Activated CD4-positive, alpha-beta T cell treated with anti-CD3 and anti-CD28 coated beads, Interleukin-10, Interleukin-2, amounts not matched to agents 100 ng/mL and 50 ng/mL, durations not matched to agents 16 hours and 8 hours (primary cell): Measurements from ENCODE around the gene MBNL2.

Experiments
- DNase-seq: peaks from one replicate; pipeline ENCODE4 v3.0.0-alpha.2; 2020

The MBNL2 gene

GRCh38 chr13:97353927-97354675 lies 132.0 kb downstream of the MBNL2 start:
- no peak for DNase-seq

DNA sequence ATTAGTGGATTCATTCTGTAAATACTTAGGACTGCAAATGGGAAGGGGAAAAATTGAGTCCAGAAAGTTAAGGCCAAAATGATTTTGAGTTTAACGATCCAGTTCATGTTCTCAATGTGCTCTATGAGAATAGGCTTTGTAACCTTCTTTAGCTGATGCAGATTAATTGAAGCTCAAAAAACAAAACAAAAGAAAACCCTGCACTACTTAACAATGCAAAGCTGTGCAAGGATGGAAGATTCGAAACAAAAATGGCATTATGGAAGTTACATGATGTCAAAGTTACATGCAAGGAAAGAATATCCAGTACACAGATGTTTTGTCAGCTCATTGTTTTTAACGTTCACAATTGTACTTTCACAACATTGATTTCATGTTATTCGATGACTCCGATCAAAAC lies 132.7 kb downstream of the MBNL2 start:
- DNase-seq = no peak

GRCh38 chr13:97356592-97356991 lies 134.5 kb downstream of the MBNL2 start:
- DNase-seq = no peak

- peak; percentile 69 for DNase-seq
Measured at GRCh38 chr13:97359181-97360057, 137.3 kb downstream of the MBNL2 start.

DNA sequence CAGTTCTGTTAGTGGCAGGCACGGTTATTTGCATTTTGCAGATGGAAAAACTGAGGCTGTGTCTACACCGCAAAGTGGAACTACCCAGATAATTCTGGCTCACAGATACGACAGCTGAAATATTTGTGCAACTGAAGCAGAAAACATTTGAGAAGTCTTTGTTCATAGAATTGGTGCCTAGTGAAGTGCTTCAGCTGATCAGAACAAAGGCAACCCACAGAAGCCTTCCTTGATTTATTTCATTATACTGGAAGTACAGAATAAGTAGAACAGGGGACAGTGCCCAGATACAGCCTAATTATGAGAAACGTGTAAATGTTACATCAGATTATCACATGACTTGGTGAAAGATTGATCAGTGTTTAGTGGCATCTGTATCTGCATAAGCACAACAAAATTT lies 138.5 kb downstream of the MBNL2 start:
- no peak for DNase-seq

DNA sequence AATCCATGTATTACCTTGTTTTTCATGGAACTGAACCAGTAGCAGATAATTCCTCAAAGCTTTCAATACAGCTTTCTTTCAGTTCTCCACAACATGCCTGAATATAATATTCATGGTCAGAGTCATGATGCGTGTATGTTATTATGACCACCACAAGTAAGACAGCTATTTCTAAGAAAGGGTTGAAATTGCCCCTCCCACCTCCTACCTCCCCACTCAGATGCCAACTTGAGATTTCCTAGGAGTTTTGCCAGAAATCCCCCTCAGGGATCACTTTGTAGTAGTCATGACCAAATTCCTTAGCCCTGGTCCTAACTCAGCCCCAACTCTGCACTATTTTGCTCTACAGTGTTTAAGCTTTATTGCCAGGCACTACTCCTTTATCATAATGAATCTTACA lies 141.9 kb downstream of the MBNL2 start:
- DNase-seq = no peak

- peak; percentile 19 for DNase-seq
Measured at GRCh38 chr13:97364827-97365226, 142.7 kb downstream of the MBNL2 start.

DNA sequence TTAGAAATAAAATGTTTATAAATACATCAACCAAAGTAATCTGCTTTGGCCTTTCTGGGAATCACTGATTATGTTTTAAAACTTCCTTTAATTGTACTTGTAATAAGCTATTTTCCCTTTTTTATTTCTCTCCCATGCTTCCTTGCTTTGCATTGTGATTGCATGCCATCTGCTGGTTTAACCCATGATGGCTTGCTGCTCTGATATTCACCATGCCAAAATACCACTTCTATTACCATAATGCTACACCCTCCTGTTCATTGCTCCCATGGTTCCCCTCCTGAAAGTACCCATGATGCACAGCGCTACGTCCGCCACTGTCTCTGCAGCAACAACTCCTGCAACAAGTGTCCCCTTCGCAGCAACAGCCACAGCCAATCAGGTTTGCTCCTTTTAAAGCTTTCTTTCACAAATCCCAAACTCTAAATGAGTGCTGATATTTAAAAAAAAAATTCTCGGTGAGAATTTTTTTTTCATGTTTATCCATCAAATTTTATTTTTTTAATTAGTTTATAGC lies 144.1 kb downstream of the MBNL2 start:
- no peak for DNase-seq

- peak; percentile 7 for DNase-seq
Measured at GRCh38 chr13:97367016-97367822, 145.1 kb downstream of the MBNL2 start.

GRCh38 chr13:97369261-97369893 lies 147.2 kb downstream of the MBNL2 start:
- DNase-seq = peak; percentile 13

DNA sequence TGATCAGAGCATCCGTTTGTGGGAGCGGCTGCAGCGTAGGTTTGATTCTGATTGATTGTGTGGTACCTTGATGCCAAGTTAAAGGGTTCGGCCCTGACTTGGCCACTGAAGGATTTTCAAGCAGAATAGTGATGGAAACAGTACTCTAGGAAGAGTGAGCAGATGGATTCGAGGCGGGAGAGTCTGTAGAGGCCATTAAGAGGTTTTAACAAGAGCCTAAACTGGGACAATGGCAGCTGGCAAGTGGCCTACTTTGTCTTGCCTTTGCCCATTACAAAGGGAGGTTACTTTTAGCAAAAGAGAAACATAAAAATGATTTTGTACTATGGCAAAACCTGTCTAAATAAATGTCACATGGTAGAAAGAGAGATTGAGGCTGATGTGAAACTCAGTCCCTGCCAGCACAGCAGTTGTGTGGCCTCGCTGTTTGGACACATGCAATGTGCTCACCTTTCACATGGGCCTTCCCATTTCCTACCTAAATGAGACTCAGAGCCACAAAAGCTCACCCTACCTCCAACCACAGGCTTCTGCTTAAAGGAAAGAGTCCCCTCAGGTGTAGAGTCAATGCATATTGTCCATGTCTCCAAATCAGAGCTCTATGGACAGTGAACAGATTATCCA lies 149.5 kb downstream of the MBNL2 start:
- DNase-seq = no peak

DNA sequence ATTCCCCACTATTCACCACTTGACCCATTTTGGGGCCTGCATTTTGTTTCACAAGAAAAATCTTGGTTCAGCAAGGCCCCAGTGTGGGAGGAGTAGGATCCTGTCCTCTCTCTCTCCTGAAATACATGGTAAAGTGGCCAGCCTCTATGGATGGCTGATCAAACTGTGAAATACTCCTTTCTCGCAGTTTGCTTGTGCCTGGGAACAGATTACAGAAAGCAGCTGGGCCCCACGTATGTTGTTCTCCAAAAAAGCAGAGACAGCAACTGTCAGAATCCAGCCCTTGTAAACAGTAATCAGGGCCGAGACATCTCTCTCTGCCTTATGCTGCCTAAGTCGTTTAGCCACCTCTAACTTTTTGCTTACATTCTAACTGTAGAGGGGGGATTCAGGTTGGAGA lies 150.8 kb downstream of the MBNL2 start:
- DNase-seq = no peak

- DNase-seq = no peak
Measured at GRCh38 chr13:97373787-97374186, 151.7 kb downstream of the MBNL2 start.

DNA sequence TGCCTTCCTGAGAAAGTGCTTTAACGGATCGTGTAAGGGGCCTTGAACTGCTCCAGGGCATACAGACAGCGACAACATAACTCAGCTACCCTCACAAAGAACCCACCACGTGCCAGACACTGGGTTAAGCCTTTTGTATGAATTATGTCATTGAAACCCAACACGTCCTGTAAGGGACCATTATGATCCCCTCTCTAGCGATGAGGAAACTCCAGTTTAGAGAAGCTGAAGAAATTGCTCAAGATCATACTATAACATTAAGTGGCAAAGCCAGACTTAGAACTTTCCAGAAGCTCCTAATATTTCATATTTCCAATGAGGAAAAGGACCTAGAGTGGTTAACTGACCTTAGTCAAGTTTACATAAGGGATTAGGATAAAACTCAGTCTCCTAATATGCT lies 154.8 kb downstream of the MBNL2 start:
- DNase-seq = no peak

GRCh38 chr13:97379386-97379785 lies 157.3 kb downstream of the MBNL2 start:
- no peak for DNase-seq

GRCh38 chr13:97380696-97381095 lies 158.6 kb downstream of the MBNL2 start:
- DNase-seq = no peak

- no peak for DNase-seq
Measured at GRCh38 chr13:97381189-97381588, 159.1 kb downstream of the MBNL2 start.

- DNase-seq = no peak
Measured at GRCh38 chr13:97382276-97382675, 160.1 kb downstream of the MBNL2 start.

DNA sequence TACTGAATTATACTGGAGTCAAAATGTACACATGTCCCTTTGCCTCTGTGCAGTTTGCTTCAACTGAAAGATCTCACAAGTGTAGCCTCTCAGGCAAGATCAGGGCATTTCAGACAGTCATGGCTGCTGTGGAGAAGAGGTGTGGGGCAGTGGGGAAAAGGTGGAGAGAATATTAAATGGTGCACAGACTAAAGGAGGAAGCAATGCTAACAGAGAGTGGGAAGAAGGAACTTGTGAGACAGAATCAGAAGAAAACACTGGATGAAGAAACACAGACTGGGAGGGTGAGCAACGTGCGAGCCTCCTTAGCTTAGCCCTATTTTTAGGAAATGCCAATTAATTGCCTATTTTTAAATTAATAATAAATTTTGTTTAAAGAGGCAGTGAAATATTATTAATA lies 162.2 kb downstream of the MBNL2 start:
- no peak for DNase-seq

DNA sequence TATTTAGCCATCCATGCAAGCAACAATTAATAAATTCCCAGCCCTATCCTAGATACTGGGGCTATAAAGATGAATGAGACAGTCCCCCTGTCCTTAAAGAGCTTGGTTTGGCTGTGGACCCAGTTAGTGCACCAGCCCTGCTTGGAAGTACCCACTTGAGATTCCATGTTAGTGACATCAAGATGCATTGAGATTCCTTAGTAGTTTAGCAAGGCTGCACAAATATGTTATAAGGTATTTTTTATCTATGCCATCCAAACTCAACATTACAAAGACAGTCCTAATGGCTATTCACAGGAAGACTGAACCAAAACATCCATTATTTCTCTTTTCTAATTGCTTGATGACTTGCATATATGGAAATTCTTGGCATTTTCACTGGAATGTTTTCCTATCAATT lies 163.0 kb downstream of the MBNL2 start:
- DNase-seq = no peak

DNA sequence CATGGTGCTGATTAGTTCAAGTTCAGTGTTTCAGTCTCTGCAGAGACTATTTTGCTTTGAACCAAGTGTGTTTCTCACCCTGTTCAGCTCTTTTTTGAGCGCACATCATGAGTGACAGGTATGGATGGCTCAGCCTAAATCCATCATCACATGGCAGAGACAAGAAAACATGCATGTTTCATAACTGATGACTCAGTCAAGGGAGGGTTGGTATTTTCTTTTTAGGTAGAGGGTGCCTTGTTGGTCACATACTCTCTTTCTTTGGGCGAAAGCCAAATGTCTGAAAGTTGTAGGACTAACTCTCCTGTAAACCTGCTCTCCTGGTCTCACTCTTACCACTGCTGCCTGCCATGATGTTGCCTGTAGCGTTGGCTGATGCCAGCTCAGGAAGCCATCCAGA lies 163.7 kb downstream of the MBNL2 start:
- no peak for DNase-seq

GRCh38 chr13:97386801-97387484 lies 164.8 kb downstream of the MBNL2 start:
- DNase-seq = peak; percentile 37
